Vagina (tissue), 2 donors: ENCODE data around the gene PRRT2. TPM values are rescaled to one million over a fixed set of nuclear protein-coding genes. Genes with fewer than 3 reads are reported as not detected.

Source experiments
- DNase-seq, 2 donors: peaks; one replicate each; pipeline ENCODE4 v3.0.0-alpha.2; 2017; ENCODE audit errors: extremely low spot score in 2 of 2
- H3K27ac ChIP-seq: fragments of 200-600 bp; sonication (generic); one replicate; pipeline ENCODE4 v1.5.1; 2019
- H3K27me3 ChIP-seq: fragments of 200-600 bp; sonication (generic); one replicate; pipeline ENCODE4 v1.5.1; 2019
- H3K36me3 ChIP-seq, 2 donors: fragments of 200-600 bp; sonication (generic); one replicate each; pipeline ENCODE4 v1.5.1; 2017 to 2019
- H3K4me1 ChIP-seq: fragments of 200-600 bp; sonication (generic); one replicate; pipeline ENCODE4 v1.5.1; 2019
- H3K4me3 ChIP-seq, 2 donors: fragments of 200-600 bp; sonication (generic); 1 replicate in 1 of 2; 2 replicates in 1 of 2; pipeline ENCODE4 v1.5.1; 2016 to 2019
- H3K9me3 ChIP-seq: fragments of 200-600 bp; sonication (generic); one replicate; pipeline ENCODE4 v1.5.1; 2019
- POLR2A ChIP-seq, 2 donors: fragments of 450-650 bp; IDR thresholded peaks; one replicate each; pipeline ENCODE4 v1.6.1; 2017; ENCODE audit warnings: antibody characterized with exemption in 2 of 2, mild to moderate bottlenecking in 2 of 2, moderate library complexity in 2 of 2
- POLR2AphosphoS5 ChIP-seq, 2 donors: sonication (generic); formaldehyde crosslinking; IDR thresholded peaks; one replicate each; pipeline ENCODE4 v1.9.0; 2017; ENCODE audit warnings: antibody characterized with exemption in 2 of 2, mild to moderate bottlenecking in 2 of 2, low read depth in 1 of 2; ENCODE audit not compliant: insufficient read depth in 1 of 2
- intact Hi-C: fragments of 100-400 bp; cut with DNase I; formaldehyde crosslinking; loops from one replicate; pipeline ENCODE4 v1.15.1; 2023
- small RNA-seq: library from RNA; depleted of rRNA; stranded (forward); fragments of <200 nt; gene quantifications from one replicate; pipeline ENCODE3, GENCODE V24; 2016
- total RNA-seq: library from RNA; depleted of rRNA; stranded (reverse); fragments of >200 nt; gene quantifications from one replicate; pipeline ENCODE4 v1.2.3, GENCODE V29; 2016
- TF ChIP-seq, protein P1 (sequence below), 3 experiments: fragments of 450-650 bp in 2 of 3; fragments of 200-600 bp in 1 of 3; sonication (generic) in 1 of 3; IDR thresholded peaks; one replicate each; pipeline ENCODE4 v1.5.1; 2017 to 2019; ENCODE audit warnings: antibody characterized with exemption in 3 of 3, mild to moderate bottlenecking in 2 of 3, moderate library complexity in 2 of 3

The PRRT2 gene
- total RNA-seq, 1 donor from 2014 or later, result 20.4 TPM

DNA sequence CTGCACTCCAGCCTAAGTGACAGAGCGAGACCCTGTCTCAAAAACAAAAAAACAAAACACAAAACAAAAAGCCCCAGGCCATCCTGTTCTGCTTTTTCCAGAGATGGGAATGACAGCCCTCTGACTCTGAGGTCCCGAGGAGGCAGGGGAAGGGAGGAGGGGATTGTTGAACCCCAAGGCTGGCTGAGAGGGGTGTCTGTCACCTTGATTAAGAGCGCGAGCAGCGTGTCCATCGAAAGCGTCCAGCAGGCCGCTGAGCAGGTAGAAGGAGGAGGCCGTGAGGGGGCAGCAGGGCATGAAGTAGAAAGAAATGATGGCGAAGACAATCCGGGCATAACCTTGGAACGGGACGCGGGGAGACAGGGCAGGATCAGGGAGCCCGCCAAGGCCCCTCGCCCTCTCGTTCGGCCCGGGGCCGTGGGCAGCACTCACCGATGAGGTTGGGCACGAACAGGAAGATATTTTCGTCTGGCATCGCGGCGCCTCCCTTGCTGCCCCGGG is 50.4 kb downstream of the PRRT2 start:
- Histone ChIP-seq H3K27me3 (no peaks in the 10 kb centered on the region), H3K4me3 (peak overlapping the region; percentile 84 to 100), H3K4me1 (peaks cover 25% of the 10 kb centered on the region), H3K27ac (peak overlapping the region; percentile 91), H3K36me3 (peaks cover 0 to 28% of the 10 kb centered on the region in 2 donors), H3K9me3 (no peaks in the 10 kb centered on the region)
- intact Hi-C loops, result no loop called here
- TF ChIP-seq POLR2AphosphoS5 (IDR thresholded peaks at IDR 0.05; ENCODE audit: insufficient read depth in 1 of 2, low read depth in 1 of 2) (no peak), POLR2A (IDR thresholded peaks at IDR 0.05) (no peak)
- TF ChIP-seq, protein P1, sequence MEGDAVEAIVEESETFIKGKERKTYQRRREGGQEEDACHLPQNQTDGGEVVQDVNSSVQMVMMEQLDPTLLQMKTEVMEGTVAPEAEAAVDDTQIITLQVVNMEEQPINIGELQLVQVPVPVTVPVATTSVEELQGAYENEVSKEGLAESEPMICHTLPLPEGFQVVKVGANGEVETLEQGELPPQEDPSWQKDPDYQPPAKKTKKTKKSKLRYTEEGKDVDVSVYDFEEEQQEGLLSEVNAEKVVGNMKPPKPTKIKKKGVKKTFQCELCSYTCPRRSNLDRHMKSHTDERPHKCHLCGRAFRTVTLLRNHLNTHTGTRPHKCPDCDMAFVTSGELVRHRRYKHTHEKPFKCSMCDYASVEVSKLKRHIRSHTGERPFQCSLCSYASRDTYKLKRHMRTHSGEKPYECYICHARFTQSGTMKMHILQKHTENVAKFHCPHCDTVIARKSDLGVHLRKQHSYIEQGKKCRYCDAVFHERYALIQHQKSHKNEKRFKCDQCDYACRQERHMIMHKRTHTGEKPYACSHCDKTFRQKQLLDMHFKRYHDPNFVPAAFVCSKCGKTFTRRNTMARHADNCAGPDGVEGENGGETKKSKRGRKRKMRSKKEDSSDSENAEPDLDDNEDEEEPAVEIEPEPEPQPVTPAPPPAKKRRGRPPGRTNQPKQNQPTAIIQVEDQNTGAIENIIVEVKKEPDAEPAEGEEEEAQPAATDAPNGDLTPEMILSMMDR (IDR thresholded peaks at IDR 0.05), result no peak
- no peak for DNase-seq

DNA sequence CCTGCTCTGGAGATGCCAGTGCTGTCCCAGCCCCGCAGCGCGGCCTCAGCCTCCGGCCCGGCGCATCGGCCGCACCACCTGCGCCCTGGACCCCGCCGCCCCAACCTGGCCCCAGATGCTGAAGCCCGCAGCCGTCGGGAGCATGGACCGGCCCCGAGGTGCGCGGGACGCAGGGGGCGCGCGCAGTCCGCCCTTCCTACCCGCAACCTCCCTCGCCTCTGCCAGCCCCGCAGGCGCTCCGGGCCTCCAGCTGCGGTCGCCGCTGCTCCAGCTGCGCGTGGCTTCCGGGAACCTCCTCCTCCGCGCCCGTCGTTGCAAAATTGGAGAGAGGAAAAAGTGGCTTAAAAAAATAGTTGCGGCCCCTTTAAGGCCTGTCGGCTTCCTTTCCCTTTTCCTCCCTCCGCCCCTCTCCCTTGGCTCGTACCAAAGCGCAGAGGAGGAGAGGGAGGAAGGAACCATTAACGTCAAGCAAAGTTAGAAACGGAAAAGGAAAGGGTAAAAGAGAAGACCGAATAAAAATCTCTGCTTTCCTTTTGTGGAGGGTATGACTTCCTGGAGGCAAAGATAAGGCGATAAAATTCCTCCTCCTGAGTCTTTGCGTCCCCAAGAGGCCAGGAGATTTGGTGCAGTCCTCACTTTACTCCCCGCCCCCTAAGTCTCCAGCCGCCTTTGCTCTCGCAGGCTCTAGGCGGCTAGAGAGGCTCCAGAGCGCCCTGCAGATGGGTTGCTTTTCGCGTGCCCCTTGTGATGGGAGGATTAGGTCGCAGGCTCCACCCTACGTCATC is 51.1 kb downstream of the PRRT2 start, which contains the start of gene CDIPT:
TSS of gene CDIPT (minus strand) at position 343 of the 785 bp plus-strand sequence. CDS start 369 bp downstream, outside the sequence.
- TF ChIP-seq, protein P1 (IDR thresholded peaks at IDR 0.05), result peak; percentile 3 to 87 (median 59)
- TF ChIP-seq POLR2AphosphoS5 (IDR thresholded peaks at IDR 0.05; ENCODE audit: insufficient read depth in 1 of 2, low read depth in 1 of 2) (peak; percentile 81 to 99), POLR2A (IDR thresholded peaks at IDR 0.05) (peak in 1 of 2 donors; percentile 11)
- peak in 1 of 2 donors; percentile 95 for DNase-seq
- peak within 1 kb of the TSS; percentile 91 for H3K27ac ChIP-seq
- peaks cover 25% of the 10 kb centered on the region for H3K4me1 ChIP-seq
- intact Hi-C loops, result no loop called here
- H3K9me3 ChIP-seq, result no peaks in the 10 kb centered on the region
- peaks cover 0 to 28% of the 10 kb centered on the region in 2 donors for H3K36me3 ChIP-seq
- H3K4me3 ChIP-seq, result peak within 1 kb of the TSS; percentile 84 to 100
- no peaks in the 10 kb centered on the region for H3K27me3 ChIP-seq

DNA sequence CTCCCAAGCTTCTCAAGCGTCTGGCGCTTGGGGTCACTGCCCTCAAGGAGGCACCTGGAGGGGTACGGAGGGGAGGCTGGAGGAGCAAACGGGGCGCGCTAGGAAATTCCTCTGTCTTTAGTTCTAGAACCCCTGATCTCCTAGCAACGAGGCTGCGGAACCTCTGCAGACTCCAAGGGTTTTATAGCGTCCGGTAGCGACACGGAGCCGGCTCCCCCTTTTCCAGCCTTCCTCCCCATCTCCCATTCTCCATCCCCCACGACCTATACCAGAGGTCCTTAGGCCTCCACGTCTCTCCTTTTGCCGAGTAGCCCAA is 51.6 kb downstream of the PRRT2 start:
- Histone ChIP-seq H3K4me1 (peaks cover 25% of the 10 kb centered on the region), H3K27ac (peak overlapping the region; percentile 91), H3K27me3 (no peaks in the 10 kb centered on the region), H3K9me3 (no peaks in the 10 kb centered on the region), H3K36me3 (peaks cover 0 to 25% of the 10 kb centered on the region in 2 donors), H3K4me3 (peak overlapping the region; percentile 84 to 100)
- DNase-seq, result no peak
- TF ChIP-seq POLR2AphosphoS5 (IDR thresholded peaks at IDR 0.05; ENCODE audit: insufficient read depth in 1 of 2, low read depth in 1 of 2) (no peak), POLR2A (IDR thresholded peaks at IDR 0.05) (no peak)
- TF ChIP-seq, protein P1 (IDR thresholded peaks at IDR 0.05), result peak in 1 of 3 experiments; percentile 11
- intact Hi-C loops, result no loop called here

DNA sequence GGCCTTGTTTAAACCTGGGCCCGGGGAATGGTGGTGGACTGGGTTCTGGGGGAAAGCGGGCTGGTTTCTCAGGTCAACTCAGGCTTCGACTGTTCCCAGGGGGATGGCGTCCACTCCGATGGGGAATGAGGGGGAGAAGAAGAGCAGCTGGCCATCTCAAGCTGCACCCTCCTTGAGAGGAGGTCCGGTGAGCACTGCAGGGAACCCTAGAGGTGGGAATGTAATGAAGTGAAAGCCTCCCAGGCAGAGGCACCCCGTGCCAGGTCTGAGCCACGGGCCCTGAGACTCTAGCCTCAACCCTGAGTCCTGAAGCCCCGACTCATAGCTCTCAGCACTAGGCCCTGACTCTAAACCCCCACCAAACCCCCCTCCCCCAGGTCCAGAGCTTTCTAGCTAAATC is 52.2 kb downstream of the PRRT2 start:
- Histone ChIP-seq H3K27me3 (no peaks in the 10 kb centered on the region), H3K9me3 (no peaks in the 10 kb centered on the region), H3K36me3 (peaks cover 0 to 19% of the 10 kb centered on the region in 2 donors), H3K4me3 (no peak overlapping the region), H3K27ac (no peak overlapping the region), H3K4me1 (peaks cover 25% of the 10 kb centered on the region)
- intact Hi-C loops, result no loop called here
- TF ChIP-seq POLR2AphosphoS5 (IDR thresholded peaks at IDR 0.05; ENCODE audit: insufficient read depth in 1 of 2, low read depth in 1 of 2) (no peak), POLR2A (IDR thresholded peaks at IDR 0.05) (no peak)
- TF ChIP-seq, protein P1 (IDR thresholded peaks at IDR 0.05), result no peak
- no peak for DNase-seq

Small RNA genes within 50 kb of the gene (small RNA-seq; reads per million reads assigned to genes)
- gene AC009133.6, result not detected
- gene AC120114.4, result not detected

Other genes with a start within 250 kb of the PRRT2 start
- gene SPN, start 148.9 kb upstream of the PRRT2 start, total RNA-seq, result 7.4 TPM
- gene QPRT, start 133.0 kb upstream of the PRRT2 start, total RNA-seq, result 13.8 TPM
- 3.2 TPM for gene C16orf54, start 66.2 kb upstream of the PRRT2 start, total RNA-seq
- gene ZG16, start 33.9 kb upstream of the PRRT2 start, total RNA-seq, result not detected
- 18.9 TPM for gene KIF22, start 21.4 kb upstream of the PRRT2 start, total RNA-seq
- 87.7 TPM for gene MAZ, start 5.7 kb upstream of the PRRT2 start, total RNA-seq
- 23.6 TPM for gene PAGR1, start 4.0 kb downstream of the PRRT2 start, total RNA-seq
- gene MVP, start 8.3 kb downstream of the PRRT2 start, total RNA-seq, result 111 TPM
- gene CDIPT, start 51.0 kb downstream of the PRRT2 start, total RNA-seq, result 89.4 TPM
- 15.7 TPM for gene SEZ6L2, start 87.4 kb downstream of the PRRT2 start, total RNA-seq
- not detected for gene ASPHD1, start 88.3 kb downstream of the PRRT2 start, total RNA-seq
- gene KCTD13, start 114.0 kb downstream of the PRRT2 start, total RNA-seq, result 20.4 TPM
- 85.7 TPM for gene TMEM219, start 149.9 kb downstream of the PRRT2 start, total RNA-seq
- gene TAOK2, start 161.7 kb downstream of the PRRT2 start, total RNA-seq, result 33.1 TPM
- gene HIRIP3, start 183.4 kb downstream of the PRRT2 start, total RNA-seq, result 7.1 TPM
- gene INO80E, start 184.0 kb downstream of the PRRT2 start, total RNA-seq, result 32.7 TPM
- 2.2 TPM for gene DOC2A, start 198.8 kb downstream of the PRRT2 start, total RNA-seq
- not detected for gene C16orf92, start 211.0 kb downstream of the PRRT2 start, total RNA-seq
- 0.98 TPM for gene TLCD3B, start 219.1 kb downstream of the PRRT2 start, total RNA-seq